ENCODE results near the gene SYT10.

DNA sequence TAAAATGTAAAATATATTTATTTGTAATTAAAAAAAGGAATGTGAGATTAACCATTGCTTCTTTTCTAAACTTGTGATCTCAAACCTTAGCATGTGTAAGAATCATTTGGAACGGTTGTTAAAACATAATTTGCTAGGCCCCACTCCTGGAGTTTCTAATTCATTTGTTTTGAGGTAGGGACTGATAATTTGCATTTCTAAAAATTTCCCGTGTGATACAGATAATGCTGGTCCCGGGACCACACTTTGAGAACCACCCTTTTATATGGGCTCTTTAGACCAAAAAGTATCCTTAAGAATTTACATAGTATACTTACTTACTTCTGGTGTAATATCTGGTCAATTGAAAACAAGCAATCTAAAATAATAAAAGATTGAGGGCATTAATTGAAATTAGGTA lies 10.9 kb upstream of the SYT10 start:
- TF ChIP-seq CTCF (IDR thresholded peaks at IDR 0.05) (no peak), ZFX (IDR thresholded peaks at IDR 0.05; ENCODE audit: borderline replicate concordance) (no peak)
